HEK293T (cell line): Measurements from ENCODE around the gene RAB10.

Source experiments
- CTCF ChIA-PET: fragments of 350-600 bp; formaldehyde crosslinking; extraction: SDS; loops from one replicate; lab custom pipeline; 2021; ENCODE audit warnings: antibody characterized with exemption, inconsistent platforms; lab: Yijun Ruan, JAX
- POLR2A ChIA-PET: fragments of 350-600 bp; formaldehyde crosslinking; extraction: SDS; loops from one replicate; lab custom pipeline; 2020; ENCODE audit warnings: antibody characterized with exemption, inconsistent platforms; lab: Yijun Ruan, JAX
- DNase-seq: peaks from one replicate; pipeline ENCODE4 v3.0.0; 2012; ENCODE audit warnings: mixed read lengths; ENCODE audit errors: extremely low spot score
- ARNT ChIP-seq: fragments of 450-650 bp; IDR thresholded peaks from 2 replicates; pipeline ENCODE4 v1.6.1; 2017; ENCODE audit warnings: mild to moderate bottlenecking
- BHLHE40 ChIP-seq: fragments of 450-650 bp; IDR thresholded peaks from 2 replicates; pipeline ENCODE4 v1.6.1; 2016; ENCODE audit warnings: mild to moderate bottlenecking, moderate library complexity, borderline replicate concordance
- CTBP1 ChIP-seq: fragments of 450-650 bp; IDR thresholded peaks from 2 replicates; pipeline ENCODE4 v1.6.1; 2016; ENCODE audit warnings: borderline replicate concordance
- ELF4 ChIP-seq: fragments of 450-650 bp; IDR thresholded peaks from 2 replicates; pipeline ENCODE4 v1.6.1; 2017; ENCODE audit warnings: antibody characterized with exemption
- FOXA1 ChIP-seq: fragments of 450-650 bp; IDR thresholded peaks from 2 replicates; pipeline ENCODE4 v1.6.1; 2016; ENCODE audit warnings: mild to moderate bottlenecking
- FOXK2 ChIP-seq: fragments of 450-650 bp; IDR thresholded peaks from 2 replicates; pipeline ENCODE4 v1.6.1; 2016; ENCODE audit warnings: mild to moderate bottlenecking
- FOXM1 ChIP-seq: fragments of 450-650 bp; IDR thresholded peaks from 2 replicates; pipeline ENCODE4 v1.6.1; 2017; ENCODE audit warnings: mild to moderate bottlenecking, borderline replicate concordance
- HDGF ChIP-seq: fragments of 450-650 bp; IDR thresholded peaks from 2 replicates; pipeline ENCODE4 v1.6.1; 2017; ENCODE audit warnings: antibody characterized with exemption, borderline replicate concordance
- L3MBTL2 ChIP-seq: fragments of 450-650 bp; conservative IDR thresholded peaks from 2 replicates; pipeline ENCODE4 v1.6.1; 2016; ENCODE audit warnings: mild to moderate bottlenecking
- LEF1 ChIP-seq: fragments of 450-650 bp; IDR thresholded peaks from 2 replicates; pipeline ENCODE4 v1.6.1; 2017; ENCODE audit warnings: mild to moderate bottlenecking, borderline replicate concordance
- NFRKB ChIP-seq: fragments of 450-650 bp; IDR thresholded peaks from 2 replicates; pipeline ENCODE4 v1.6.1; 2016; ENCODE audit warnings: mild to moderate bottlenecking, moderate library complexity
- PKNOX1 ChIP-seq: fragments of 450-650 bp; IDR thresholded peaks from 2 replicates; pipeline ENCODE4 v1.6.1; 2016
- SP1 ChIP-seq: fragments of 450-650 bp; IDR thresholded peaks from 2 replicates; pipeline ENCODE4 v1.6.1; 2017
- SUZ12 ChIP-seq: fragments of 450-650 bp; IDR thresholded peaks from 2 replicates; pipeline ENCODE4 v1.6.1; 2016; ENCODE audit warnings: mild to moderate bottlenecking
- TARDBP ChIP-seq: fragments of 450-650 bp; IDR thresholded peaks from 2 replicates; pipeline ENCODE4 v1.6.1; 2016
- ZNF384 ChIP-seq: fragments of 450-650 bp; IDR thresholded peaks from 2 replicates; pipeline ENCODE4 v1.6.1; 2016

Gene RAB10

DNA sequence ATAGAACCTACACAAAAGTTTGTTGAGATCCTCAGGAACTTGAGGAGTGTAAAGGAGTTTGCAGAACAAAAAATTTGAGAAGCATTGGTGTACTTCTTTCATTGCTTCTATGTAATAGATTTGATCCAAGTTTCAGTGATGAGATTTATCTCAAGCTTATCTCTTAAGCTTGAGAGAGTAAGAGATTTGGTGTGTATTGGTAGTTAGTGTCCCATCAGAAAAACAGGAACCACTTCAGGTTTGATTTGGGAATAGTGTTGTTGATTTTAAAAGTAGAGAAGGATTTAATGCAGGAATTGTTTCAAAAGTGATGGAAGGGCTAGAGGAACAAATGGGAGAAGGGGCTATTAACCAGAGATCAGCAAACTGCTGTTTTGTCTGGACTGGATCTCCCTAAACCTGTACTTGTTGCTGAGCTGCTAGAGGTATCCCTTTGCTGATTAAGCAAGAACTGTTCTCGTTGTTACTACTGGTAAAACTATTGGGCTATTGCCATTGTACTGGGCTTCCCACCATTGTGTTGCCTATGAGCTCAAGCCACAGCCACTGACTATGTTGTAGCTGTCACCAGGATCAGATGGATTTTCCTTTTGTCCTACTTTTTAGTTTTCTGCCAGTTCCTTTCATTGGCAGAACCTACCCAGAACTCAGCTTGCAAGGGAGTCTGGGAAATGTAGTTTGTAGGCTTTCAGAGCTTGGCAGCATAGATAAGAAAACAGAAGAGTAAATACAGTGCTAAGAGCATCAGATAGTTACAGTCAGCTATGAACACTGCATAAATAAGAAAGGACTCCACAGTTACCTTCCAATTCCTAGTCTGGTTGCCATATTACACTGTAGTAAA, 39.3 kb downstream of the RAB10 start:
- DNase-seq: no peak
- no peak for TF ChIP-seq ZNF384
- no peak for TF ChIP-seq HDGF
- no peak for TF ChIP-seq ARNT
- TF ChIP-seq NFRKB: no peak
- no peak for TF ChIP-seq FOXK2
- no peak for TF ChIP-seq TARDBP
- TF ChIP-seq SUZ12: no peak
- TF ChIP-seq CTBP1: no peak
- TF ChIP-seq FOXA1: no peak
- TF ChIP-seq L3MBTL2: no peak
- no peak for TF ChIP-seq BHLHE40
- TF ChIP-seq FOXM1: no peak
- TF ChIP-seq SP1: no peak
- ChIA-PET POLR2A (interaction anchor here (1.3 to 1.5 kb wide), 2 partner anchors 39 to 195 kb away, joined by 3 to 4 read pairs; partner anchors contain the start of gene RAB10), CTCF (interaction anchor here (0.6 to 1.3 kb wide), 3 partner anchors 12 to 162 kb away, joined by 3 to 7 read pairs (median 4); no protein-coding TSS in a partner anchor)

DNA sequence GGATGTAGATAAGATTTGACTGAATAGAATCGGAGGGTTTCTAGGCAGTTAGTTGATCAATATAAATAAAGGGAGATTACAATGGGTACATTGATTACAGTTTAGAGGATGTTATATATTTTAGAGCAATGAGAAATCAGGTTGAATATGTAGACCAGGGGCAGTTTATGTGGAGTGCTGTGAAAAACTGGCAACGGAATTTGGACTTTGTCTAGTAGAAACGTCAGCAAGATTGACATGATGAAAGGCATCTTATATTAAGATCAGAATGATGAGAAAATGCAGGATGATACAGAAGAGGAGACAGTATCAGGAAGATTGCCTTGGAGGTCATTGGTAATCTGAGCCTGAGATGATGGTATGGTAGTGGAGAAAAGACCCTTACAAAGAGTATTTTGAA, 39.9 kb downstream of the RAB10 start:
- no peak for DNase-seq
- POLR2A ChIA-PET: interaction anchor here (1.3 kb wide), 1 partner anchor 195 kb away, joined by 3 read pairs; no protein-coding TSS in a partner anchor
- TF ChIP-seq HDGF: no peak
- TF ChIP-seq TARDBP: no peak
- no peak for TF ChIP-seq ELF4
- no peak for TF ChIP-seq SUZ12
- TF ChIP-seq ZNF384: no peak
- TF ChIP-seq SP1: no peak
- no peak for TF ChIP-seq FOXK2
- TF ChIP-seq L3MBTL2: no peak
- no peak for TF ChIP-seq NFRKB
- no peak for TF ChIP-seq LEF1
- TF ChIP-seq FOXA1: no peak
- no peak for TF ChIP-seq CTBP1
- no peak for TF ChIP-seq FOXM1
- no peak for TF ChIP-seq PKNOX1
- no peak for TF ChIP-seq ARNT
- no peak for TF ChIP-seq BHLHE40
- CTCF ChIA-PET: interaction anchor here (0.8 kb wide), 1 partner anchor 14 kb away, joined by 7 read pairs; no protein-coding TSS in a partner anchor

- DNase-seq: no peak
- ChIA-PET POLR2A (no interaction called here), CTCF (interaction anchor here (0.6 to 0.8 kb wide), 3 partner anchors 11 to 125 kb away, joined by 3 to 5 read pairs (median 3); no protein-coding TSS in a partner anchor)
Measured at GRCh38 chr2:26074676-26075075, 40.8 kb downstream of the RAB10 start.

GRCh38 chr2:26075173-26075572, 41.3 kb downstream of the RAB10 start:
- DNase-seq: no peak
- TF ChIP-seq SP1 (no peak), HDGF (no peak), FOXK2 (no peak), ELF4 (no peak), TARDBP (no peak)
- POLR2A ChIA-PET: interaction anchor here (1.3 kb wide), 1 partner anchor 42 kb away, joined by 3 read pairs; the partner anchor contains the start of gene RAB10
- CTCF ChIA-PET: interaction anchor here (0.6 to 0.8 kb wide), 3 partner anchors 10 to 89 kb away, joined by 3 read pairs; no protein-coding TSS in a partner anchor

More at GRCh38 chr2:26074676-26075075, 40.8 kb downstream of the RAB10 start:
- no peak for TF ChIP-seq TARDBP
- TF ChIP-seq ARNT: no peak
- no peak for TF ChIP-seq BHLHE40
- TF ChIP-seq SUZ12: no peak
- TF ChIP-seq SP1: no peak
- no peak for TF ChIP-seq CTBP1
- TF ChIP-seq HDGF: no peak
- TF ChIP-seq FOXM1: no peak
- no peak for TF ChIP-seq ZNF384
- TF ChIP-seq ELF4: no peak
- TF ChIP-seq LEF1: no peak
- no peak for TF ChIP-seq NFRKB
- no peak for TF ChIP-seq FOXA1

DNA sequence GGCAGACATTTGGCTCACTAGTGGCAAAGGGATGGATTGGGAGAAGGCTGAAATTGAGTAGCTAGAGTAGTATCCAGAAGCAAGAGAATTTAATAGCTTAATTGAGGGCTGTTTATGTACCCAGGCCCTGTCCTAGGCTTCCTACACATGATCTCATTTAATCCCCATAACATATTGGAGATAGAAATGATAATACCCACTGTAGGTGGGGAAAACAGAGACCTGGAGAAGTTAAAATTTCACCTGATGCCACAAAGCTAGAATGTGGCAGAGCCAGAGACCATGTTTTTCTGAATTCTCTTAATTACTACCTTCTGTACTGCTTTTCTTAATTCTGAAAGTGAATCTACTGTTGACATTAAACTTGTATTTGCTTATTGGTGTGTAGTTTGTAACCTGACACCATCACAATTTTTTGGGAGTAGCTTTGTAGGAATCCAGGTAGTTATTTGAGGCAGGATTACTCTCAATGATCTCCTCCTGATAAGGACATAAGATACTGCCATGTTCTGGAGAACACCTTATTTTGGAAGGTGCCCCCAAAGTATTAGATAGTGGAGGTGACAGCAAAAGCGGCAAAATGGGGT, 42.2 kb downstream of the RAB10 start:
- POLR2A ChIA-PET: interaction anchor here (1.3 kb wide), 1 partner anchor 43 kb away, joined by 3 read pairs; the partner anchor contains the start of gene RAB10
- CTCF ChIA-PET: interaction anchor here (0.6 kb wide), 1 partner anchor 12 kb away, joined by 4 read pairs; no protein-coding TSS in a partner anchor

More for the DNA sequence above, 42.2 kb downstream of the RAB10 start:
- DNase-seq: no peak
- TF ChIP-seq L3MBTL2: no peak
- TF ChIP-seq ARNT: no peak
- TF ChIP-seq FOXK2: no peak
- no peak for TF ChIP-seq NFRKB
- no peak for TF ChIP-seq PKNOX1
- no peak for TF ChIP-seq SP1
- no peak for TF ChIP-seq TARDBP
- TF ChIP-seq HDGF: no peak
- no peak for TF ChIP-seq BHLHE40
- no peak for TF ChIP-seq FOXM1
- no peak for TF ChIP-seq LEF1
- TF ChIP-seq CTBP1: no peak
